Natural killer cell (primary cell): ENCODE results near the gene HOOK1. TPM values are rescaled to one million over a fixed set of nuclear protein-coding genes. Genes with fewer than 3 reads are reported as not detected.

Experiments used
- ATAC-seq, 3 donors: fragments of 150-1000 bp in 2 of 3; fragments of 200-7000 bp in 1 of 3; cut with Tn5 transposase; 1 replicate in 1 of 3; 2 replicates in 2 of 3; pipeline ENCODE4 v1.10.0; 2021; ENCODE audit warnings: mild to moderate bottlenecking in 2 of 3, moderate library complexity in 2 of 3
- DNase-seq, 2 donors: peaks; one replicate each; pipeline versions ENCODE4 v3.0.0 to v3.0.0-alpha.2; 2013 to 2021; ENCODE audit warnings: mixed read lengths in 1 of 2
- H3K27ac ChIP-seq: one replicate; pipeline ENCODE4 v1.5.1; 2013; ENCODE audit warnings: mild to moderate bottlenecking, low read length
- H3K27me3 ChIP-seq: one replicate; pipeline ENCODE4 v1.6.1; 2013; ENCODE audit warnings: low read length; ENCODE audit not compliant: control insufficient read depth, insufficient read depth
- H3K36me3 ChIP-seq: one replicate; pipeline ENCODE4 v1.6.1; 2013; ENCODE audit warnings: low read length; ENCODE audit not compliant: control insufficient read depth, insufficient read depth
- H3K4me1 ChIP-seq: one replicate; pipeline ENCODE4 v1.6.1; 2013; ENCODE audit warnings: low read length; ENCODE audit not compliant: control insufficient read depth, insufficient read depth
- H3K4me3 ChIP-seq: one replicate; pipeline ENCODE4 v1.5.1; 2013; ENCODE audit warnings: low read length
- H3K9me3 ChIP-seq: one replicate; pipeline ENCODE4 v1.6.1; 2013; ENCODE audit warnings: low read length; ENCODE audit not compliant: control insufficient read depth, insufficient read depth
- H3K27ac Mint-ChIP-seq, 2 donors: one replicate each; pipeline ENCODE4 v1.8.0; 2022; ENCODE audit warnings: mild to moderate bottlenecking in 2 of 2, mixed read lengths in 2 of 2, moderate library complexity in 1 of 2
- H3K27me3 Mint-ChIP-seq, 2 donors: one replicate each; pipeline ENCODE4 v1.8.0; 2022; ENCODE audit warnings: low read depth in 2 of 2, mixed read lengths in 2 of 2
- H3K36me3 Mint-ChIP-seq: one replicate; pipeline ENCODE4 v1.8.0; 2022; ENCODE audit warnings: mixed read lengths
- H3K4me1 Mint-ChIP-seq, 2 donors: one replicate each; pipeline ENCODE4 v1.8.0; 2022; ENCODE audit warnings: mixed read lengths in 2 of 2
- H3K4me3 Mint-ChIP-seq: one replicate; pipeline ENCODE4 v1.8.0; 2022; ENCODE audit warnings: mild to moderate bottlenecking, moderate library complexity, mixed read lengths
- H3K9me3 Mint-ChIP-seq, 2 donors: one replicate each; pipeline ENCODE4 v1.8.0; 2022; ENCODE audit warnings: mixed read lengths in 2 of 2
- WGBS: methylation state at CpG from one replicate; pipeline ENCODE4 v1.1.7; 2013; ENCODE audit warnings: missing lambda C conversion rate; ENCODE audit not compliant: insufficient coverage; 5-methylcytosine and 5-hydroxymethylcytosine counted together
- intact Hi-C: fragments of 100-400 bp; cut with micrococcal nuclease; formaldehyde crosslinking; loops from one replicate; pipeline ENCODE4 v1.14.2; 2022
- total RNA-seq, 4 donors: library from RNA; stranded (reverse); fragments of 120-200 nt in 1 of 4; gene quantifications; one replicate each; pipeline versions ENCODE4 v1.2.3 to v1.2.4, GENCODE V29; 2013 to 2022
- TF ChIP-seq, protein P1 (sequence below): fragments of 200-600 bp; IDR thresholded peaks from one replicate; pipeline ENCODE4 v1.8.0; 2022; ENCODE audit warnings: antibody characterized with exemption

Gene HOOK1
- total RNA-seq: 1 to 10 TPM; 2.6 to 3.9 (median 2.7) TPM
- total RNA-seq (2013): 8.7 TPM

DNA sequence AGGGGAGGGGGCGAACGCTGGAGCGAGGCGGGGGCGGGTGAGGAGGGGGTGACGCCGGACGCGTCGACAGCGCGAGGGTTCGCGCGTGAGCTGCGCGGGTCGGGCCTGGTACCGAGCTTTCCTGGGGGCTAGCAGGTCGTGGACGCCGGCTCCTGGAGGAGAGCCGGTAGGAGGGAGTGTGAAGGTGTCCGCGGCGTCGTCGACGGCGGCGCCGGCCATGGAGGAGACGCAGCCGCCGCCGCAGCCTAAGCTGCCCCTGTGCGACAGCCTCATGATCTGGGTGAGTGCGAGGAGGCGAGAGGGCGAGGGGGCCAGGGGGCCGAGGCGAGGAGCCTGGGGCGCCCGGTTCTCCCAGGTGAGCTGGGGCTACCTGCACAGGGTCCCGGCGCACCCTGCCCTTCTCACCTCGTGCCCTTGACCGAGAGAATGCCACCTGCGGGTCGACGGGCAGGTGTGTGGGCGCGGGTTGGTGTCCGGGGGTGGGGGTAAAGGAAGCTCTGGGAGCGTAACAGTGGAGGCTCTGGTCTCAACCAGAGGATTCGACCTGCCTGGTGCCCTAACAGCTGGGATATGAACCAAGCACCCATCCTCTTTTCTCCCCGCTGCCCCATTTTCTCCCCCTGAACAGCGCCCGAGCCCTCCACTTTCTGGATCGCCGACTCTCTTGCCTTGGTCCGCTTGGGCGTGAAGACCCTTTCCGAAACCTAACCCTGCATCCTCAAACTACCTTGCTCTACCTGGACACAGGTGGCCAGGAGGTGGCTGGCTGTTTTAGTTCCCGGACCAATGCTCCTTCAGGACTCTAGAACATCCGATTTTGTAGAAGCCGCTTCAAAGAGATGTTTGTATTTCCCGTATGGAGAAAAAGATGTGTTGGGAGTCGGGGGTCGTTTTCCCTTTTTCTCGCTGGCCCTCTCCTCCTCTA, at the start of gene HOOK1:
HOOK1 (plus strand) TSS at position 49 of the 925 bp plus-strand sequence; CDS start at position 218, 169 bp downstream.
- Mint-ChIP-seq H3K9me3 (no peaks in the 10 kb centered on the region), H3K27me3 (peaks cover 12 to 15% of the 10 kb centered on the region in 2 donors), H3K27ac (no peak within 1 kb of the TSS), H3K4me3 (no peak within 1 kb of the TSS), H3K36me3 (no peaks in the 10 kb centered on the region), H3K4me1 (peaks cover 9 to 10% of the 10 kb centered on the region in 2 donors)
- H3K36me3 ChIP-seq: no peaks in the 10 kb centered on the region
- intact Hi-C loops: no loop called here
- H3K27ac ChIP-seq: peak within 1 kb of the TSS; percentile 31
- H3K4me3 ChIP-seq: peak within 1 kb of the TSS; percentile 49
- TF ChIP-seq, protein P1, sequence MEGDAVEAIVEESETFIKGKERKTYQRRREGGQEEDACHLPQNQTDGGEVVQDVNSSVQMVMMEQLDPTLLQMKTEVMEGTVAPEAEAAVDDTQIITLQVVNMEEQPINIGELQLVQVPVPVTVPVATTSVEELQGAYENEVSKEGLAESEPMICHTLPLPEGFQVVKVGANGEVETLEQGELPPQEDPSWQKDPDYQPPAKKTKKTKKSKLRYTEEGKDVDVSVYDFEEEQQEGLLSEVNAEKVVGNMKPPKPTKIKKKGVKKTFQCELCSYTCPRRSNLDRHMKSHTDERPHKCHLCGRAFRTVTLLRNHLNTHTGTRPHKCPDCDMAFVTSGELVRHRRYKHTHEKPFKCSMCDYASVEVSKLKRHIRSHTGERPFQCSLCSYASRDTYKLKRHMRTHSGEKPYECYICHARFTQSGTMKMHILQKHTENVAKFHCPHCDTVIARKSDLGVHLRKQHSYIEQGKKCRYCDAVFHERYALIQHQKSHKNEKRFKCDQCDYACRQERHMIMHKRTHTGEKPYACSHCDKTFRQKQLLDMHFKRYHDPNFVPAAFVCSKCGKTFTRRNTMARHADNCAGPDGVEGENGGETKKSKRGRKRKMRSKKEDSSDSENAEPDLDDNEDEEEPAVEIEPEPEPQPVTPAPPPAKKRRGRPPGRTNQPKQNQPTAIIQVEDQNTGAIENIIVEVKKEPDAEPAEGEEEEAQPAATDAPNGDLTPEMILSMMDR: no peak
- no peaks in the 10 kb centered on the region for H3K27me3 ChIP-seq
- H3K4me1 ChIP-seq: peaks cover 18% of the 10 kb centered on the region
- WGBS: 15% methylated on average over 71 of the region's 71 CpGs
- ATAC-seq (peak in 2 of 3 donors; percentile 39 to 49), DNase-seq (peak in 1 of 2 donors; percentile 15)
- H3K9me3 ChIP-seq: no peaks in the 10 kb centered on the region

DNA sequence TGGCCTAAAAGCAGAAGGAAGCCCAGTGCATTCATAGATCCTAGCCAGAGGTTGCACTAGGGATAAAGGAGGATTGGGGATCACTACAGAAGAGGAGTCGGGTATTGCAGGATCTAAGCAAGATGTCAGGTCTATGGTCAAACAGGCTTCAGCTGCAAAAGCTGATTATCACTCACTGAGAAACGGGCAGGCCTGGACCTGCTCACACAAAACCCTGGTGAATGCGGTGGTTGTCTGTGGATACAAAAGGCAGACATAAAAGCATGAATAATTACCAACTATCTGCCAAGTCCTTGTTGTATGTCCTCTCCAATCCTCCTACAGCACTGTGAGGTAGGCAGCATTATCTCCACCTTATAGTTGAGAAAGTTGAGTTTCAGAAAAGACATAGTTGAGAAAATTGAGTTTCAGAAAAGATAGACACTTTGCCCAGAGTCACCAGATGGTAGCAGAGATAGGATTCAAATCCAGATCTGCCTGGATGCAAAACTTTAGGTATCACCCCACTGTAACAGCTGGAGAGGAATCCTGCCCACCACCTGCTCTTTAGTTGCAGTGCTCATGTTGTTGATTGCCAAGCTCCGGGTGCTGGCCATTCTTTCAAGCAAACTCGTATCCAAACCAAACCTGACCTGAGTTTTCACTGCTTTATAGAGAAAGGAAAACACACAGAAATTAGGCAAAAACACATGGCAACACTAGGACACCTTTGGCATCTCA, 49.6 kb upstream of the HOOK1 start:
- no peaks in the 10 kb centered on the region for H3K4me1 Mint-ChIP-seq
- DNase-seq: no peak
- no peak overlapping the region for H3K27ac ChIP-seq
- WGBS: 82% methylated on average over 5 of the region's 5 CpGs
- TF ChIP-seq, protein P1: no peak
- H3K36me3 Mint-ChIP-seq: no peaks in the 10 kb centered on the region
- H3K4me3 Mint-ChIP-seq: no peak overlapping the region
- H3K27ac Mint-ChIP-seq: no peak overlapping the region
- no peak for ATAC-seq
- no peaks in the 10 kb centered on the region for H3K9me3 Mint-ChIP-seq
- H3K27me3 ChIP-seq: no peaks in the 10 kb centered on the region
- intact Hi-C loops: no loop called here
- no peaks in the 10 kb centered on the region for H3K27me3 Mint-ChIP-seq
- no peaks in the 10 kb centered on the region for H3K4me1 ChIP-seq
- no peaks in the 10 kb centered on the region for H3K9me3 ChIP-seq
- peaks cover 2% of the 10 kb centered on the region for H3K36me3 ChIP-seq
- no peak overlapping the region for H3K4me3 ChIP-seq

DNA sequence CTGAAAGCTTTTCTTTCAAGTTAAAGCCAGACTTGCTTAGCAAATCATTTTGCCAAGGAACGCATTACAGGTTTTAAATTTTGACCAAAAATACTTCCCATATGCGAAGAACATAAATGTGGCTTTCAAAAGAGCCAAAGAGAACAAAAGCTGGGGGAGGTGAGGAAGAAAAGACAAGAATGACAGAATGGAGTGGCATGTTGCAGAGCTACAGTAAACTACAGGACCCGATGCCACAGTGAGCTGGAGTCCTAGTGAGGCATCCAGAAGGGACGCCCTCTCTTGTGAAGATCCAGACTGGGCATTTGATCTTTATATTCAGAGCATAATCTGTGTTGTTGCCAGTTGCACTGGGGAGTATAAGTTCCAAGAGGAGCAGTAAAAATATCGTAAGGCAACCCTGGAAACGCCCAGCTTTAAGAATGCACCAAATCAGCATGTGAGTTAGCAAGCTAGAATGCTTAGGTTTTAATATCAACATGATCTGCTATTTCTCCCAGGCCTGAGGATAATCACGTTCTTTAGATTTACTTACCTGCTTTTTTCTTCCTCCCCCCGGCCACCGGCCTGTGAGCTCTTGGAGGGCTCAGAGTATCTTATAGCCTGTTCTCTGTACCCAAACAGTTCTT, 48.4 kb upstream of the HOOK1 start:
- no peaks in the 10 kb centered on the region for H3K9me3 ChIP-seq
- Mint-ChIP-seq H3K36me3 (no peaks in the 10 kb centered on the region), H3K27me3 (no peaks in the 10 kb centered on the region), H3K9me3 (no peaks in the 10 kb centered on the region), H3K4me1 (no peaks in the 10 kb centered on the region), H3K27ac (no peak overlapping the region), H3K4me3 (no peak overlapping the region)
- no peaks in the 10 kb centered on the region for H3K4me1 ChIP-seq
- no peak overlapping the region for H3K4me3 ChIP-seq
- intact Hi-C loops: no loop called here
- TF ChIP-seq, protein P1: no peak
- 93% methylated on average over 8 of the region's 9 CpGs for WGBS
- no peak overlapping the region for H3K27ac ChIP-seq
- H3K36me3 ChIP-seq: peaks cover 2% of the 10 kb centered on the region
- DNase-seq (no peak), ATAC-seq (no peak)
- no peaks in the 10 kb centered on the region for H3K27me3 ChIP-seq
